Activated CD4-positive, CD25-positive, alpha-beta regulatory T cell treated with anti-CD3 and anti-CD28 coated beads, Interleukin-2, amount 50 U/mL, for 24 hours (primary cell): ENCODE measurements around the gene ZFYVE28.

Experiments
- ATAC-seq, 2 donors: fragments of 150-1000 bp; cut with Tn5 transposase; one replicate each; pipeline ENCODE4 v1.10.0; 2021; ENCODE audit warnings: mild to moderate bottlenecking in 1 of 2, moderate library complexity in 1 of 2

ZFYVE28 gene

DNA sequence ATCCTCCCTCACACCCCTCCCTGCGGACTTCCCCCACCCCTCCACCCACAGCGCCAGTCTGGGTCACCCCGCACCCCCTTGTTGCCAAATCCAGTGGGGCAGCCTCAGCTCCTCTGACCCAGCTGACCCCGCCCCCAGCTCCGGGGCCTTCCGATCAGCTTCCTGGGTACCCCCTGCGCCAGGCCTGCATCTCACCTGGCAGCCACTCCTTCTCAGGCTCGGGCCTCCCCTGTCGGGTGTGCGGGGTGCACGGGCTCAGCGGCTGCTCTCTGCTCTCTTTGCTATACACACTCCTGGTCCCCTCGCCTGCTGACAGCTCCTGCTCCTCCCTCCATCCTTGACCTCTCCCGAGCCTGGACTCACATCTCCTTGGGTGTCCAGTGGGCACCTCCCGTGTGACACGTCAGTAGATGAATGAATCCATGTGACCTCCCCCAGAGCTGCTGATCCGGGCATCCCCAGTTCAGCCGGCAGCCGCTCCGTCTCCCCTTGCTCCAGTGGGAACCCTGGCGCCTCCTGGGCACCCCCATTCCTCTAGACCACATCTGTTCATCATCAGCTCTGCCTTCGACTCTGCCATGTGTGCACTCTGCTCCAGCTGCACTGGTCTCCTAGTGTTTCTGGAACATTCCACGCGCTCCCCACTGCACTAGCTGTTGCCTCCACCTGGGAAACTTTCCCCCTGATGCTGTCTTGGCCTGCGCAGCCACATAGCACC, 10.2 kb upstream of the ZFYVE28 start:
- ATAC-seq, result no peak

- ATAC-seq, result no peak
Observed at GRCh38 chr4:2427383-2428334, 9.2 kb upstream of the ZFYVE28 start.

GRCh38 chr4:2426711-2427275, 8.3 kb upstream of the ZFYVE28 start:
- ATAC-seq, result no peak

DNA sequence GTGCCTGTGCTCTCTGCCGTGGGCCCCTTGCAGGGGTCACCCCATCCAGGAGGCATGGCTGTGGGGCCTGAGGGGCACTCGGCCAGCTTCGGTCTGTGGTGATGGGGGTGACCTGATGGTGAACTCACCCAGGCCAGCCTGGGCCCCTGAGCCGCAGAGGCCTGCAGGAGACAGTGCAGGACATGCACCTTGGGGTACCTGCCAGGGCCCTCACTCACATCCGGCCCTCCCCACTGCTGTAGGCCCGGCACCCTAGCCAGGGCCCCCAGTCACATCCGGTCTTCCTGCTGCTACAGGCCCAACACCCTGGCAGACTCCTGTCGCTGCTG, 7.6 kb upstream of the ZFYVE28 start:
- no peak for ATAC-seq

DNA sequence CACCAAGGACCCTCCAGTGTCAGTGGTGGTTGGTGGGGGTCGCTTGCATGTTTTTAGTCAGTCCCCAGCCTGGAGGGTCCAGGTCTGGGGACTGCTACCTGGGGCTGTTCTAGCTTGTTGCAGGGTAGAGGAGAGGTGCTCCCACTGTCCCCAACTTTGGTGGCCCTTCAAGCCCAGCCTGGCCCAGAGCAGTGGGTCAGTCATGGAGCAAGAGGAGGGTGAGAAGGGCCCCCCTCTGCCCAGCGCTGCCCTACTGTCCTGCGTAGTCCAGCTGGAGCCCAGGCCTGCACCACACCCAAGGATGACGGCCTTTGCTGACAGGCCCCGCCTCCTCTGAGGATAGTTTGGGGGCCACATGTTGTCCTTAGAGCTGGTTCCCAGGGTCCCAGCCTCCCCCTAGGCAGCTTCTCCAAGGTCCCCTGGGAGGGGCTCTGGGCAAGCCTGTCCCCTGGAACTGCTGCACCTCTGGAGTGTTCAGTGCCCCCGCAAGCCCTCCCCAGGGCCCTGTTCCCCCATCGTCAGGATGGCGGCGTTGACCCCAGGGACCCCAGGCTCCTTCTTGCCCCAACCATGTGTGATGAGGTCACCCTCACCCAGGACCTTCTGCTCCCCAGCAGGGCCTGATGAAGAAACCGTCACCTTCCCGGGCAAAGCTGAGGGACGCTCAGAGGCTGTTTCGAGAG, 7.1 kb upstream of the ZFYVE28 start:
- no peak for ATAC-seq

DNA sequence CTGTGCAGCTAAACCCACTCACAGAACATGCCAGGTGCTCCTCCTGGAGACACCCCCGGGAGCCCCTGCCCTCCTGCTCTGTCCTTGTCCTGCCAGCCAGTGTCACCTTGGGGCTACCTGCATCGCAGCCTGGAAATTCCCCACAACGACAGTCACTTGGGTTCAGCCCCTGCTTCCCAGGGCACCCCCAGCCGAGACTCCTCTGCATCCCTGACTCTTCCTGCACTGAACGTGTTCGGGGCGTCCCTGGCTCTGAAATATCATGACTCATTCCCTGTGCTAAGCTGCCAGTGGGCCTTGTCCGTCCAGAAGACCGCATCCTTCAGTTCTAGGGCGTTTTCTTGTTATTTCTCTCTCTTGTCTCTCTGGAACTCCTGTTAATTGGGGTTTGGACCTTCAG, 6.1 kb upstream of the ZFYVE28 start:
- no peak for ATAC-seq

DNA sequence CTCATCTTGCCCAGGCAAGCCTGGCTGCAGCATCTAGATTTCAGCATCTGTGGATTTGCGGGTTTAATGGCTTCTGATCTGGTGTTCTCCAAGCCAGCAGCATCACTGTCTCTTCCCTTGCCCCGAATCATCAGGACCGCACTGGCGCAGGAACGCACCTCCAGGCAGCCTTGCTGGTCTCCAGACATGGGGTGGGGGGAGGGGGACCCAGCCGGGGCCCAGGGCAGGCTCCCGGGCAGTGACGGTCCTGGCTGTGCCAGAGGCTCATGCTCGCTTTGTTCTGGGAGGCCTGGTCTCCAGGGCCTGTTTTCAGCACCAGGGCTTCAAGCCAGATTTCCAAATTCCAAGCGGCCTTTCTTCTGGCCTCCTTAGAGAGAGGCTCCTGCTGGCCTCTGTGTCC, 5.2 kb upstream of the ZFYVE28 start:
- no peak for ATAC-seq

DNA sequence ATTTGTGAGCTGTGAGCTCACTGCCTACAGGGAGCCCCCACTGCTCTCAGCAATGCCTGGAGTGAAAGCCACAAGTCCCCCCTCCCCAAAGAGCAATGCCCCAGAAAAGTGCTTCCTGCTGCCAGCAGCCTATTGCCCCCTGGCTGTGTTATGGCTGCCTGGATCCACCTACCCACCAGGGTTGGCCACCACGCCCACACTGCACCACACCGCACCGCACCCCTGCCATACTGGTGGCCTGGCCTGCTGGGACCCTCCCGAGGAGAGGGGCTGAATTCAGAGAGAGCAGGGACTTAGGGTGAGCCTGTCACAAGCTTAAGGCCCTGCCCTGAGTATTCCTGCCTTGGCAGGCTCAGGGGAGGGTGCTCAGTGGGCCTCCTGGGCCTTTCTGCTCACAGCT, 4.6 kb upstream of the ZFYVE28 start:
- ATAC-seq, result no peak

DNA sequence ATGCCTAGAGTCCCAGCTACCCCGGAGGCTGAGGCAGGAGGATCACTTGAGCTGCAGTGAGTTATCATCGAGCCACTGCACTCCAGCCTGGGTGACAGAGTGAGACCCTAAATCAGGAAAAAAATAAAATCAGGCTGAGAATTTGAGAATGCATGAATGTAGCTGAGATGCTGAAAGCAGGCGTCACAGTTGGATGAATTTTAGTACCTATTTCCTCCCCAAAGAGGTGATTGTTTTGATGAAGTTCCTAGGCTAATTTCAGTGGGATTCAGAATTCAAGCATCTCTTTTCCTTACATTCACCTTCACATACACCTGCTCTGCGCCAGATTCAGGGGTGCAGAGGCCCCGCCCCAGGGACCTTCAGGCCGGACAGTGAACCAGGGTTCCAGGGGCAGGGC, 3.5 kb upstream of the ZFYVE28 start:
- no peak for ATAC-seq

DNA sequence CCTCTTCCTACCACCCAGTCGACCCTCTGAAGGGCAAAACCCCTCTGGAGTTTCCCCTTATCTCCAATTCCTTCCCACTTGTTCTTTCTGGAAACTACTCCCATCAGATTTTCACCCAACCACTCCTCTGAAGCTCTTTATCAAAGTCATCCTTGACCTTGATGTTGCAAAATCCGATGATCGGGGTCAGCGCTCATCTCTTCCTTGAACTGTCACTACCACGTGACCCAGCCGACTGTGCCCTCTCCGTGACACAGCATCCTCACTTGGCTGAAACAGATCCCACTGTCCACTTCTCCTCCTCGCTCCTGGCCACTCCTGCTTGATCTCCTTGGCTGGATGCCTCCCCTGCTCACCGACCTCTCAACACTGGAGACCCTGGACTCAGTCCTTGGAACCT, 1.4 kb upstream of the ZFYVE28 start:
- ATAC-seq, result no peak

- peak; percentile 95 to 97 for ATAC-seq
Observed at GRCh38 chr4:2418650-2419571, 466 bp upstream of the ZFYVE28 start, which contains the start of gene CFAP99. TSS of gene CFAP99 (plus strand) at chr4:2418955.

GRCh38 chr4:2417226-2417764, 1.1 kb downstream of the ZFYVE28 start:
- ATAC-seq, result no peak

DNA sequence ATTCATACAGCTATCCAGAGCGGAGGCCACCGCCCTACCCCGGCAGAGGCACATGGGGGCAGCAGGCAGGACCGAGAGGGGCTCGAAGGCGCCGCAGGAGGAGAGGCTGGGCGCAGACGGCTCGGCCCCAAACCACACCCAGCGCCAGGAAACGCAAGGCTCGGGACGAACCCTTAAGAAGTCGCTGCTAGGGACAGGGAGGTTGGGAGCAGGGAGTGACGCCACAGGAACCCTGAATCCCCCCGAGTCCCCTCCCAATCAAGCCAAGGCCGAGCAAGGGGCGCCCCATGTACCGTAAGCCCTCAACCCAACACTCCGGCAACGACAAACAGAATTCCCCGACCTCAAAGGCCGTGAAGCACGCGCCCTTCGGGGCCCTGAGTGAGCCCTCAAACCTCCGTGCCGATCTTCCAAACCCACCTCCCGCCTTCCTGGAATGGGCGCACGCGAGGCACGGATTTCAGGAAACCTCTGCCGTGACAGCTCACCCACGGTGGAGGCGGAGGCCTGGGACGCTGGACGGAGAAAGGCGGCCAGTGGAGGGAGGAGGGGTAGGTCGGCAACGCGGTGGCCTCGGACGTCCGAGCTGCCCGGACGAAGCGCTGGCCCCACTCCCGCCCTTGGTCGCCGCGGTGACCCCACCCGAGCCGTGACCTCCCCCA, 1.8 kb downstream of the ZFYVE28 start:
- no peak for ATAC-seq

DNA sequence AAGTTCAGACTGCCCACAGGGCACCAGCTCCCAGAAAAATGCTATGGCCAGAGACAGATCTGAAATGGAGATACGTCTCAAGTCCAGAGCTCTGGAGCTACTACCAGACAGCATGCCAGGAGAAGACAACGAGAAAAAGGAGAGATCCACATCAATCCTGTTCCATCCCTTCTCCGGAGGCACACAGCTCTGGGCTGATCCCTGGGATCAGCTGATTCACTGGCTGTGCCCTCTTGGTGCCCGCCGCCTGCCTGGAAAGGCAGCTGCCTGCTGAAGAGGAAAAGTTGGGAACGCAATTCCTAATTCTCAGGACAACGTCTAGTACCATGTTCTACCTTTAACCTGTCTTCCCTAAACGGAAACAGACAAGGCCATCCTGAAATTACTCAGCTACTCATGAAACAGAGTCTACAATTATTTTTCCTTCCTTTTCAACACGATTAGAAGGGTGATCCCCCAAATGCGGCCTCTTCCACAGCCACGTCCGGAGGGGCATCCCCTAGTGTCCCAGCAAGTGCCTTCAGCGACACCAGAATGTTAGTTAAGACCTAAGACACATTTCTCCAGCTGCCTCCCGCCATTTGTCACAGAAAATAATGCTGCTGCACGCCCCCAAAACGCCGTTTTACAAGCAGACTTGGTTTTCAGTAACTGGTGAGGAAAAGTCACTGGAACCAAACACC, 2.4 kb downstream of the ZFYVE28 start:
- no peak for ATAC-seq

DNA sequence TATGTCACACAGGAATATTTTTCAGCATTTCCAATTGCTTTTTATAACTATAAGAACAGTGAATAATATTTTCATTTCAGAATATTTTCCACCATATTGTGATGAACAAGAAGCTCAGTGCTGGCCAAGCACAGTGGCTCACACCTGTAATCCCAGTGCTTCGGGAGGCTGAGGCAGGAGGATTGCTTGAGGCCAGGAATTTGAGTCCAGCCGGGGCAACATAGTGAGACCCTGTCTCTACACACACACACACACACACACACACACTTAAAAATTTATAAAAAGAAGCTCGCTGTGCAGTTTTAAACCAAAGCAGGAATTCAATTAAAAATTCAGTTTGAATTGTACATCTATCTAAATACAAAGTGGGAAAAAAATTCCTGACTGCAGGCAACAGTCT, 3.2 kb downstream of the ZFYVE28 start:
- ATAC-seq, result no peak

DNA sequence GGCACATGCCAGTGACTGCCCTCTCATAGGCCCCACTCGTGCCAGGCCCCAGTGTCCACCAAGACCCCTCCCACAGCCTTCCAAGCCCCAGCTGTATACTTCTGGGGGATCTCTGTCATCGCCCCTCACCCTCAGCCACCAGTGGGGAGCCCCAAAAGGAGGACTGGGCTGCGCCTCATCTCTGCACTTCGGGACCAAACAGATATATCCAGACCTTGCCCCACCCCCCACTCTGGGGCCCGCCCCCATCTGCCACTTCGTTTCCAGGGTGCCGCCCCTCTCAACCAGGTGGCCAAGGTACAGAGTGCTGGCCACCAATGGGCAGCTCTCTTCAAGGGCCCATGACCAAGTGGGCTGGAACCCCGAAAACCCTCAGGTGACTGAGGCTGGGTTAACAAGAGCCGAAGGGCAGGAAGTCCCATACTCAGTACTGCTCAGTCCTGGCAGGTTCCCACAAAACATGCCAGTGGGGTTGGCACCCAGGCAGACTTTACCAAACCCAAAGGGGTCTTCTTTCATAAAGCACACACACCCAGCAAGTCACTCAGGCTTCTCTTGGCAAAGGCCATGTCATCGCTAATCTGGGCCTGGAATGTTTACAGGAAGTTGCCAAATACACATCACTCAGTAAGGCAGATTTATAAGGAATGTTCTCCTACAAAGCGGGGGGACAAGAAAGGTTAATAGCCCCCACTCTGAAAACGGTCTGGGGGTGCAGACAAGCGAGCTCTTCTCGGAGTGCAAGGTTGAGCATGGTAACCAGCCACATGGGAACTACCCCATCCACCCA, 4.4 kb downstream of the ZFYVE28 start:
- ATAC-seq, result no peak

DNA sequence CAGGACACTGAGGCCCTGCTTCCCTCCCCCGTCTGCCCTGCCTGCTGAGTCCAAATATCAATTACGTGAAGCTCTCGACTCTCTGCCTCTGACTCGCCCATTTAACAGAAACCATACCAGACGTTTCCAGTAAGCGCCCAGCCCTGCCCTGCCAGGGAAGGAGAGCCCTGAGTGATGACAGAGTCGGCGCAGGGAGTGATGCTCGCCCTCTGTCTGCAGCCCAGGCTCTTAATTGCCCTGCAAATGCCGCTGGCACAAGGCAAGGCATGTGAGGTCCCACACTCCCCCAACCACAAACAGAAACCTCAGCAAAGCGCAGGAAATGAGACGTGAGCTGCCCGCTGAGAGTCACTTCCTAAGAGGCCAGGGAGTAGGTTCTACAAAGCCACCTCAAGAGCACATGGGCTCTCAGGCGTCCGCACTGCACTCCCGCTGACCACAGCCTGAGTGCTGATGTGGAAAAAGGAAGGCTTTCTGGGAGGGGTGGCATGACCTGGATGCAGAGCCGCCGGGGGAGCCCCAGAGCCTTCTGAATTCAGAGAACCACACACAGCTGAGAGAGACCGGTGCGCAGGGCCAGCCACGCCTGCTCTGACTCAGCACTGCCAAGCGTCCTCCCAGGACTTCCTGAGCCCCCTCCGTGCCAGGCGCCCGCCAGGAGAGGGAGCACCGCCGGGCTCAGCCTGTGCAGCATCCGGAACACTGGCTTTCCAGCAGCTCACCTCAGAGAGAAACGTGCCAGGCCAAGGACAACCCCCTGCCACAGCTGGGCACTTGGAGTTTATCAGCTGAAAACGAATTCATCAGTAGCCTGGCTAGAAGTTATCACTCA, 5.3 kb downstream of the ZFYVE28 start:
- ATAC-seq, result peak; percentile 78 to 80

- peak; percentile 67 to 71 for ATAC-seq
Observed at GRCh38 chr4:2412534-2412884, 5.9 kb downstream of the ZFYVE28 start.
